Umbilical cord (tissue), 2 donors: ENCODE measurements around the gene SIN3B. TPM values are rescaled to one million over a fixed set of nuclear protein-coding genes. Genes with fewer than 3 reads are reported as not detected.

Experiments
- DNase-seq: peaks from one replicate; pipeline ENCODE4 v3.0.0-alpha.2; 2015; ENCODE audit warnings: low spot score
- total RNA-seq: library from RNA; depleted of rRNA; stranded (reverse); fragments of >200 nt; gene quantifications from one replicate; pipeline ENCODE4 v1.2.3, GENCODE V29; 2014; ENCODE audit warnings: low replicate concordance; ENCODE audit not compliant: insufficient read depth

SIN3B gene
- total RNA-seq, 1 donor from 2014 or later: 17.8 TPM

DNA sequence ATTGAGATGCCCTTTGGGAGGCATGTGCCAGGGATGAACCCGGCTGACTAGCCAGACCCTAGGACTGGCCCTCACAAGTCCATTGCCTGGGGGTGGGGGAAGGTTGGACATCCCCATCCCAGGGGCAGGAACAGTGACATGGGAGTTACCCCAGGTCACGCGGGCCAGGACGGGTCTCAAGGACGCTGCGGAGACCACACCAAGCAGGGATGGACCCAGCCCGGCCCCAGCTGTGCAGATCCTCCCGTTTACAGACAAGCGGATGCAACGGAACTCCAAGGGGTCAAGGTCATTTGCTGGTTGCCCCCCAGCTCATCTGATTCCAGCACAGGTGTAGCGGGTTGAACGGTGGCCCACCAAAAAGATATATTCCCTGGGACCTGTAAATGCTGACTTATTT is 79.6 kb downstream of the SIN3B start:
- no peak for DNase-seq

DNA sequence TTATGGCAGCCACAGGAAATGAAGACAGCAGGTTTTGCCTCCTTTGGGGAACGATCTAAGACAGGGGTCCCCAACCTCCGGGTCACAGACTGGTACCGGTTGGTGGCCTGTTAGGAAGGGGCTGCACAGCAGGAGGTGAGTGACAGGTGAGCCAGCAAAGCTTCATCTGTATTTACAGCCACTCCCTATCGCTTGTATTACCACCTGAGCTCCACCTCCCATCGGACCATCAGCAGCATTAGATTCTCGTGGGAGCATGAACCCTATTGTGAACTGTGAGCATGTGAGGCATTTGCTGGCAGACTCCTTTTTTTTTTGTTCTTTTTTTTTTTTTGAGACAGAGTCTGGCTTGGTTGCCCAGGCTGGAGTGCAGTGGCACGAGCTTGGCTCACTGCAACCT is 81.8 kb downstream of the SIN3B start:
- no peak for DNase-seq

GRCh38 chr19:16912780-16913179 is 83.6 kb downstream of the SIN3B start:
- no peak for DNase-seq

- no peak for DNase-seq
Measured at GRCh38 chr19:16914421-16914820, 85.2 kb downstream of the SIN3B start.

DNA sequence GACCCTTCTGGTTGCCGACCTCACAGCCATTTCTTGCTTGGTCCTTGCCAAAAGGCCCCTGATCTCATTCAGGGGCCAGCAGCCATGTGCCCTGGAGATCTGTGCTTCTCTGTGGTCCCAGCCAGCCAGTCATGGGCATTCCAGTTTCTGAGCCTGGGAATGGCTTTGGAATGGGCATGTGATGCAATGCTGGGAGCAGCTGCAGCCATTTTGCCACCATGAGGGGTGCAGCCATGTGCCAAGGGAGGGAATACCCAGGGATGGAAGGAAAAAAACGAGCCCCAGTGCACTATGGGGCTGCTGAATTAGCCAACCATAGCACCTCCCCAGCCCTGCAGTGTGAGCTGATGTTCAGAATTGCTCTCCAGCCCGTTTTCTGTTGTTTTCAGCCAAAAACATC is 85.9 kb downstream of the SIN3B start:
- DNase-seq: no peak

- DNase-seq: no peak
Measured at GRCh38 chr19:16915734-16916133, 86.5 kb downstream of the SIN3B start.

DNA sequence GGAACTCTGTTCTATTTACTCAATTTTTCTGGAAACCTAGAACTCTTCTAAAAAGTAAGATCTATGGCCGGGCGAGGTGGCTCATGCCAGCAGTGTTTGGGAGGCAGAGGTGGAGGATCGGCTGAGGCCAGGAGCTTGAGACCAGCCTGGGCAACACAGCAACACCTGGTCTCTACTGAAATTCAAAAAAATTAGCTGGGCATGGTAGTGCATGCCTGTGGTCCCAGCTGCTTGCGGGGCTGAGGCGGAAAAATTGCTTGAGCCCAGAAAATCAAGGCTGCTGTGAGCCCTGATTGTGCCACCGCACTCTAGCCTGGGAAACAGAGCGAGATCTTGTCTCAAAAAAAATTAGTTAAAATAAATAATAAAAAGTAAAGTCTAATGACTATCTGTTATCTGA is 88.2 kb downstream of the SIN3B start:
- DNase-seq: no peak

- DNase-seq: no peak
Measured at GRCh38 chr19:16919496-16919895, 90.3 kb downstream of the SIN3B start.

GRCh38 chr19:16920816-16921529 is 91.8 kb downstream of the SIN3B start:
- DNase-seq: no peak

DNA sequence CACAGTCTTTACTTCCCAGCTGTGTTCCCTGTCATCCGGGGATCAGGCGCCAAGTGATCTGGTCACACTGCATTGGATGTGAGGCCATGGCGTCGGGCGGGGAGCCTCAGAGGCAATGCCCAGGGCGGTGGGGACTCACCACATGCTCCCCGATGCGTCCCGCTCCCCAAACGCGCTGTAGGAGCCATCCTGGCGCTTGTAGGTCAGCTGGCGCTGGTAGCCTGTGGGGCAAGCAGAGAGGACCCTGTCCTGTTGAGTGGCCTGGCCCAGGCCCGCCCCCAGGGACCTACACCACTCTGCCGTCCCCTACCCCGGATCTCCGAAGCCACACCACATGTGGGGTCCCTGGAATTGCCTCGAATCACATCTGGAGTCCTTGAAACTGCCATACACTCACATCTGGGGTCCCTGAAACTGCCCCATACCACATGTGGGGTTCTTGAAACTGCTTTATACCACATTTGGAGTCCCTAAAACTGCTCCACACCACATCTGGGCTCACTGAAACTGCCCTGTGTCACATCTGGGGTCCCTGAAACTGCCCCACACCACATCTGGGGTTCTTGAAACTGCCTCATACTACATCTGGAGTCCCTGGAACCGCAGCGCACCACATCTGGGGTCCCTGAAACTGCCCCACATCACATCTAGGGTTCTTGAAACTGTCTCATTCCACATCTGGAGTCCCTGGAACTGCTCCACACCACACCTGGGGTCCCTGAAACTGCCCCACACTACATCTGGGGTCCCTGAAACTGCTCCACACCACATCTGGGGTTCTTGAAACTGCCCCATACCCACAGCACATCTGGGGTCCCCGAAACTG is 92.8 kb downstream of the SIN3B start:
- DNase-seq: no peak

- DNase-seq: no peak
Measured at GRCh38 chr19:16922592-16922934, 93.4 kb downstream of the SIN3B start.

- DNase-seq: no peak
Measured at GRCh38 chr19:16922949-16923348, 93.8 kb downstream of the SIN3B start.

- DNase-seq: no peak
Measured at GRCh38 chr19:16927883-16928282, 98.7 kb downstream of the SIN3B start.

GRCh38 chr19:16928351-16928750 is 99.2 kb downstream of the SIN3B start:
- DNase-seq: no peak

- no peak for DNase-seq
Measured at GRCh38 chr19:16928916-16929315, 99.7 kb downstream of the SIN3B start.

Other genes starting within 250 kb of the SIN3B start
- gene MED26, start 201.2 kb upstream of the SIN3B start, total RNA-seq: 3.9 TPM
- gene SMIM7, start 169.3 kb upstream of the SIN3B start, total RNA-seq: 48.4 TPM
- gene TMEM38A, start 168.3 kb upstream of the SIN3B start, total RNA-seq: not detected
- 1.4 TPM for gene NWD1, start 109.6 kb upstream of the SIN3B start, total RNA-seq
- gene F2RL3, start 59.6 kb downstream of the SIN3B start, total RNA-seq: 2.2 TPM
- gene CPAMD8, start 197.4 kb downstream of the SIN3B start, total RNA-seq: 11.3 TPM
- 7.5 TPM for gene HAUS8, start 246.1 kb downstream of the SIN3B start, total RNA-seq
- 80.7 TPM for gene MYO9B, start 246.4 kb downstream of the SIN3B start, total RNA-seq